ENCODE measurements around the gene TMSB15B.

DNA sequence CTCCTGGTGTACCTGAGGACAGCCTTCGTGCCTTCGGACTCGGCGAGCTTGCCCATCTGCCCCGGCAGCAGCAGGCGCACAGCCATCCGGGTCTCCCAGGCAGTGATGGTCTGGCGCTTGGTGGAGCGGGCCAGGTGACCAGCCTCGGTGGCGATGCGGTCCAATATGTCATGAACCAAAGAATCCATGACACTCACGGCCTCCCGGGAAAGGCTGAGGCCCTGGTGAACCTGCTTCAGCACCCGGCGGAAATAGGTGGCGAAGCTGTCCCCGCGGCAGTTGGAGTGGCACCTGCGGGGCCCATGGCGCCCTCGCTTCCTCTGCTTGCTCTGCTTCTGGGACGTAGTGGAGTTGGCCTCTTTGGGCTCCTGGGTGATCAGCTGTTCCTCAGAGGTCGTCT lies 50.7 kb downstream of the TMSB15B start:
- TF ChIP-seq, protein P1, sequence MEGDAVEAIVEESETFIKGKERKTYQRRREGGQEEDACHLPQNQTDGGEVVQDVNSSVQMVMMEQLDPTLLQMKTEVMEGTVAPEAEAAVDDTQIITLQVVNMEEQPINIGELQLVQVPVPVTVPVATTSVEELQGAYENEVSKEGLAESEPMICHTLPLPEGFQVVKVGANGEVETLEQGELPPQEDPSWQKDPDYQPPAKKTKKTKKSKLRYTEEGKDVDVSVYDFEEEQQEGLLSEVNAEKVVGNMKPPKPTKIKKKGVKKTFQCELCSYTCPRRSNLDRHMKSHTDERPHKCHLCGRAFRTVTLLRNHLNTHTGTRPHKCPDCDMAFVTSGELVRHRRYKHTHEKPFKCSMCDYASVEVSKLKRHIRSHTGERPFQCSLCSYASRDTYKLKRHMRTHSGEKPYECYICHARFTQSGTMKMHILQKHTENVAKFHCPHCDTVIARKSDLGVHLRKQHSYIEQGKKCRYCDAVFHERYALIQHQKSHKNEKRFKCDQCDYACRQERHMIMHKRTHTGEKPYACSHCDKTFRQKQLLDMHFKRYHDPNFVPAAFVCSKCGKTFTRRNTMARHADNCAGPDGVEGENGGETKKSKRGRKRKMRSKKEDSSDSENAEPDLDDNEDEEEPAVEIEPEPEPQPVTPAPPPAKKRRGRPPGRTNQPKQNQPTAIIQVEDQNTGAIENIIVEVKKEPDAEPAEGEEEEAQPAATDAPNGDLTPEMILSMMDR (IDR thresholded peaks at IDR 0.05; ENCODE audit: poor library complexity), result no peak
- no peak for TF ChIP-seq EZH2 (IDR thresholded peaks at IDR 0.05; ENCODE audit: borderline replicate concordance)
